Endothelial cell of umbilical vein (primary cell): Measurements from ENCODE around the gene CDCP2.

Experiments
- EZH2 ChIP-seq: IDR thresholded peaks from 2 replicates; pipeline ENCODE4 v1.6.1; 2012; ENCODE audit warnings: borderline replicate concordance, low read depth, mild to moderate bottlenecking, moderate library complexity, low read length, inconsistent platforms; ENCODE audit not compliant: severe bottlenecking
- FOS ChIP-seq: IDR thresholded peaks from 2 replicates; pipeline ENCODE4 v1.6.1; 2011; ENCODE audit warnings: mild to moderate bottlenecking, low read length, moderate library complexity, borderline replicate concordance; ENCODE audit not compliant: insufficient read depth
- MYC ChIP-seq: IDR thresholded peaks from one replicate; pipeline ENCODE4 v1.6.1; 2011; ENCODE audit warnings: mild to moderate bottlenecking, low read depth, low read length
- POLR2A ChIP-seq: IDR thresholded peaks from 2 replicates; pipeline ENCODE4 v1.6.1; 2012; ENCODE audit warnings: low read depth, mild to moderate bottlenecking, control low read depth, low read length
- POLR2AphosphoS5 ChIP-seq: IDR thresholded peaks from 2 replicates; pipeline ENCODE4 v1.6.1; 2012; ENCODE audit warnings: low read depth, mild to moderate bottlenecking, control low read depth, low read length, moderate library complexity; ENCODE audit not compliant: insufficient read depth
- TF ChIP-seq, protein P1 (sequence below), 2 donors: IDR thresholded peaks; 1 replicate in 1 of 2; 2 replicates in 1 of 2; pipeline ENCODE4 v1.5.1; 2011; ENCODE audit warnings: low read length in 2 of 2, mild to moderate bottlenecking in 2 of 2, moderate library complexity in 2 of 2, control low read depth in 1 of 2, inconsistent platforms in 1 of 2, low read depth in 1 of 2; ENCODE audit not compliant: insufficient read depth in 1 of 2; ENCODE audit errors: extremely low read depth in 1 of 2

DNA sequence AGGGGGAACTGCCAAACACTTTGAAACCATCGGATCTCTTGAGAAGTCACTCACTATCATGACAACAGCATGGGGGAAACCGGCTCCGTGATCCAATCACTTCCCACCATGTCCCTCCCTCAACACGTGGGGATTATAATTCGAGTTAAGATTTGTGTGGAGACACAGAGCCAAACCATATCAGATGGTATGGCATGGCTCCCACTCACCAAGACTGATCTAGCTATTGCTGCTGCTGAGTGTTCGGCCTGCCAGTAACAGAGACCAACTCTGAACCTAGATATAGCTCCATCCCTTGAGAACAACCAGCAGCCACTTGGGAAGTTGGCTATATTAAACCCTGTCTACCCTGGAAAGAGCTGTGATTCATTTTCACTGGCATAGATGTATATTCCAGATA, 49.4 kb downstream of the CDCP2 start:
- TF ChIP-seq FOS, result no peak
- TF ChIP-seq, protein P1, sequence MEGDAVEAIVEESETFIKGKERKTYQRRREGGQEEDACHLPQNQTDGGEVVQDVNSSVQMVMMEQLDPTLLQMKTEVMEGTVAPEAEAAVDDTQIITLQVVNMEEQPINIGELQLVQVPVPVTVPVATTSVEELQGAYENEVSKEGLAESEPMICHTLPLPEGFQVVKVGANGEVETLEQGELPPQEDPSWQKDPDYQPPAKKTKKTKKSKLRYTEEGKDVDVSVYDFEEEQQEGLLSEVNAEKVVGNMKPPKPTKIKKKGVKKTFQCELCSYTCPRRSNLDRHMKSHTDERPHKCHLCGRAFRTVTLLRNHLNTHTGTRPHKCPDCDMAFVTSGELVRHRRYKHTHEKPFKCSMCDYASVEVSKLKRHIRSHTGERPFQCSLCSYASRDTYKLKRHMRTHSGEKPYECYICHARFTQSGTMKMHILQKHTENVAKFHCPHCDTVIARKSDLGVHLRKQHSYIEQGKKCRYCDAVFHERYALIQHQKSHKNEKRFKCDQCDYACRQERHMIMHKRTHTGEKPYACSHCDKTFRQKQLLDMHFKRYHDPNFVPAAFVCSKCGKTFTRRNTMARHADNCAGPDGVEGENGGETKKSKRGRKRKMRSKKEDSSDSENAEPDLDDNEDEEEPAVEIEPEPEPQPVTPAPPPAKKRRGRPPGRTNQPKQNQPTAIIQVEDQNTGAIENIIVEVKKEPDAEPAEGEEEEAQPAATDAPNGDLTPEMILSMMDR (IDR thresholded peaks at IDR 0.05; ENCODE audit: extremely low read depth in 1 of 2, insufficient read depth in 1 of 2, low read depth in 1 of 2, low read length in 2 of 2), result no peak
- TF ChIP-seq EZH2, result no peak
- TF ChIP-seq POLR2A, result no peak
- TF ChIP-seq POLR2AphosphoS5, result no peak
- no peak for TF ChIP-seq MYC
